ENCODE results near the gene SERPINB1.

SERPINB1 gene

GRCh38 chr6:2839982-2840748 lies 1.5 kb downstream of the SERPINB1 start:
- no peak overlapping the region for H3K4me3 ChIP-seq (ENCODE audit: low read depth, low read length)
- H3K9me3 ChIP-seq (ENCODE audit: control insufficient read depth, insufficient read depth, low read length), result no peaks in the 10 kb centered on the region
- H3K4me1 ChIP-seq (ENCODE audit: control insufficient read depth, insufficient read depth, low read length), result peaks cover 9% of the 10 kb centered on the region
- H3K27me3 ChIP-seq (ENCODE audit: control insufficient read depth, insufficient read depth, low read length), result no peaks in the 10 kb centered on the region
- H3K9ac ChIP-seq (ENCODE audit: low read depth, low read length), result no peak overlapping the region
- H3K36me3 ChIP-seq (ENCODE audit: control insufficient read depth, insufficient read depth, low read length), result no peaks in the 10 kb centered on the region

- Histone ChIP-seq H3K9me3 (ENCODE audit: control insufficient read depth, insufficient read depth, low read length) (no peaks in the 10 kb centered on the region), H3K27me3 (ENCODE audit: control insufficient read depth, insufficient read depth, low read length) (no peaks in the 10 kb centered on the region), H3K9ac (ENCODE audit: low read depth, low read length) (no peak overlapping the region), H3K4me3 (ENCODE audit: low read depth, low read length) (no peak overlapping the region), H3K36me3 (ENCODE audit: control insufficient read depth, insufficient read depth, low read length) (no peaks in the 10 kb centered on the region), H3K4me1 (ENCODE audit: control insufficient read depth, insufficient read depth, low read length) (peaks cover 9% of the 10 kb centered on the region)
These were observed 2.3 kb downstream of the SERPINB1 start for GRCh38 chr6:2839195-2839981.

GRCh38 chr6:2838251-2838650 lies 3.4 kb downstream of the SERPINB1 start:
- H3K27me3 ChIP-seq (ENCODE audit: control insufficient read depth, insufficient read depth, low read length), result no peaks in the 10 kb centered on the region
- H3K9ac ChIP-seq (ENCODE audit: low read depth, low read length), result no peak overlapping the region
- no peaks in the 10 kb centered on the region for H3K36me3 ChIP-seq (ENCODE audit: control insufficient read depth, insufficient read depth, low read length)
- H3K4me1 ChIP-seq (ENCODE audit: control insufficient read depth, insufficient read depth, low read length), result peaks cover 6% of the 10 kb centered on the region
- no peak overlapping the region for H3K4me3 ChIP-seq (ENCODE audit: low read depth, low read length)
- H3K9me3 ChIP-seq (ENCODE audit: control insufficient read depth, insufficient read depth, low read length), result no peaks in the 10 kb centered on the region

- Histone ChIP-seq H3K9ac (ENCODE audit: low read depth, low read length) (no peak overlapping the region), H3K27me3 (ENCODE audit: control insufficient read depth, insufficient read depth, low read length) (no peaks in the 10 kb centered on the region), H3K4me3 (ENCODE audit: low read depth, low read length) (no peak overlapping the region), H3K4me1 (ENCODE audit: control insufficient read depth, insufficient read depth, low read length) (no peaks in the 10 kb centered on the region), H3K36me3 (ENCODE audit: control insufficient read depth, insufficient read depth, low read length) (no peaks in the 10 kb centered on the region), H3K9me3 (ENCODE audit: control insufficient read depth, insufficient read depth, low read length) (no peaks in the 10 kb centered on the region)
These were observed 7.4 kb downstream of the SERPINB1 start for GRCh38 chr6:2834262-2834661.

GRCh38 chr6:2831392-2831791 lies 10.3 kb downstream of the SERPINB1 start:
- Histone ChIP-seq H3K4me3 (ENCODE audit: low read depth, low read length) (no peak overlapping the region), H3K9ac (ENCODE audit: low read depth, low read length) (no peak overlapping the region), H3K9me3 (ENCODE audit: control insufficient read depth, insufficient read depth, low read length) (no peaks in the 10 kb centered on the region), H3K27me3 (ENCODE audit: control insufficient read depth, insufficient read depth, low read length) (no peaks in the 10 kb centered on the region), H3K36me3 (ENCODE audit: control insufficient read depth, insufficient read depth, low read length) (no peaks in the 10 kb centered on the region), H3K4me1 (ENCODE audit: control insufficient read depth, insufficient read depth, low read length) (no peaks in the 10 kb centered on the region)

- no peaks in the 10 kb centered on the region for H3K4me1 ChIP-seq (ENCODE audit: control insufficient read depth, insufficient read depth, low read length)
- no peaks in the 10 kb centered on the region for H3K36me3 ChIP-seq (ENCODE audit: control insufficient read depth, insufficient read depth, low read length)
- no peaks in the 10 kb centered on the region for H3K27me3 ChIP-seq (ENCODE audit: control insufficient read depth, insufficient read depth, low read length)
- no peak overlapping the region for H3K9ac ChIP-seq (ENCODE audit: low read depth, low read length)
- H3K9me3 ChIP-seq (ENCODE audit: control insufficient read depth, insufficient read depth, low read length), result no peaks in the 10 kb centered on the region
- no peak overlapping the region for H3K4me3 ChIP-seq (ENCODE audit: low read depth, low read length)
These were observed 11.5 kb downstream of the SERPINB1 start for GRCh38 chr6:2830183-2830582.

GRCh38 chr6:2829253-2829652 lies 12.4 kb downstream of the SERPINB1 start:
- H3K4me3 ChIP-seq (ENCODE audit: low read depth, low read length), result no peak overlapping the region
- H3K9me3 ChIP-seq (ENCODE audit: control insufficient read depth, insufficient read depth, low read length), result no peaks in the 10 kb centered on the region
- no peak overlapping the region for H3K9ac ChIP-seq (ENCODE audit: low read depth, low read length)
- H3K4me1 ChIP-seq (ENCODE audit: control insufficient read depth, insufficient read depth, low read length), result no peaks in the 10 kb centered on the region
- H3K36me3 ChIP-seq (ENCODE audit: control insufficient read depth, insufficient read depth, low read length), result no peaks in the 10 kb centered on the region
- H3K27me3 ChIP-seq (ENCODE audit: control insufficient read depth, insufficient read depth, low read length), result no peaks in the 10 kb centered on the region

GRCh38 chr6:2828629-2829028 lies 13.0 kb downstream of the SERPINB1 start:
- no peak overlapping the region for H3K4me3 ChIP-seq (ENCODE audit: low read depth, low read length)
- no peak overlapping the region for H3K9ac ChIP-seq (ENCODE audit: low read depth, low read length)
- H3K9me3 ChIP-seq (ENCODE audit: control insufficient read depth, insufficient read depth, low read length), result no peaks in the 10 kb centered on the region
- no peaks in the 10 kb centered on the region for H3K27me3 ChIP-seq (ENCODE audit: control insufficient read depth, insufficient read depth, low read length)
- no peaks in the 10 kb centered on the region for H3K4me1 ChIP-seq (ENCODE audit: control insufficient read depth, insufficient read depth, low read length)
- H3K36me3 ChIP-seq (ENCODE audit: control insufficient read depth, insufficient read depth, low read length), result no peaks in the 10 kb centered on the region

- Histone ChIP-seq H3K36me3 (ENCODE audit: control insufficient read depth, insufficient read depth, low read length) (no peaks in the 10 kb centered on the region), H3K27me3 (ENCODE audit: control insufficient read depth, insufficient read depth, low read length) (no peaks in the 10 kb centered on the region), H3K4me3 (ENCODE audit: low read depth, low read length) (no peak overlapping the region), H3K9me3 (ENCODE audit: control insufficient read depth, insufficient read depth, low read length) (no peaks in the 10 kb centered on the region), H3K9ac (ENCODE audit: low read depth, low read length) (no peak overlapping the region), H3K4me1 (ENCODE audit: control insufficient read depth, insufficient read depth, low read length) (no peaks in the 10 kb centered on the region)
These were observed 14.5 kb downstream of the SERPINB1 start for GRCh38 chr6:2827142-2827541.

GRCh38 chr6:2826131-2826530 lies 15.5 kb downstream of the SERPINB1 start:
- Histone ChIP-seq H3K9ac (ENCODE audit: low read depth, low read length) (no peak overlapping the region), H3K4me3 (ENCODE audit: low read depth, low read length) (no peak overlapping the region), H3K9me3 (ENCODE audit: control insufficient read depth, insufficient read depth, low read length) (no peaks in the 10 kb centered on the region), H3K4me1 (ENCODE audit: control insufficient read depth, insufficient read depth, low read length) (no peaks in the 10 kb centered on the region), H3K27me3 (ENCODE audit: control insufficient read depth, insufficient read depth, low read length) (no peaks in the 10 kb centered on the region), H3K36me3 (ENCODE audit: control insufficient read depth, insufficient read depth, low read length) (no peaks in the 10 kb centered on the region)

DNA sequence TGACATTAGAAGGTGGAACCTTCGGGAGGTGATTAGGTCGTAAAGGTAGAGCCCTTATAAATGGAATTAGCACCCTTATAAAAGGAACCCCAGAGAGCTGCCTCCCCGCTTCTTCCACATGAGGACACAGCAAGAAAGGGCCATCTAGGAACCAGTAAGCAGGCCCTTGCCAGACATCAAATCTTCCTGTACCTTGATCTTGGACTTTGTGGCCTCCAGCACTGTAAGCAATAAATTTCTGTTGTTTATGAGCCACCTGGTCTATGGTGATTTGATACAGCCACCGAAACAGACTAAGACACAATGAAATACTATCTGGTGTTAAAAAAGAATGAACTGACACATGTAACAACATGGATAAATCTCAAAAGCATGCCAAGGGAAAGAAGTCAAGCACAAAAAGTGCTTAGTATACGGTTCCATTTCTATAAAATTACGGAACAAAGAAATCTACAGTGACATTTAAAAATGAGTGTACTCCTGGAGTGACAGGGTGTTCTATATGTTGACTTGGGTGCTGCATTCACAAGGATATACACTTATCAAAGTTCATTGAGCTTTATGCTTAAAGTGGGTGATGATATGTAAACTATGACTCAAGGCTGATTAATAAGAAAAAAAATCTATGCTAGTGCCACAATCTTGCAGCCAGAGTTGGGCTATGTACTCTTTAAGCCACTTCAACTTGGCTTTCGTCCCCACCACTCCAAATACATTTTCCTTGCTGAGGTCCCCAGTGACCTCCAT lies 18.4 kb downstream of the SERPINB1 start:
- H3K4me3 ChIP-seq (ENCODE audit: low read depth, low read length), result no peak overlapping the region

More for the DNA sequence above, 18.4 kb downstream of the SERPINB1 start:
- H3K9ac ChIP-seq (ENCODE audit: low read depth, low read length), result no peak overlapping the region
- H3K36me3 ChIP-seq (ENCODE audit: control insufficient read depth, insufficient read depth, low read length), result no peaks in the 10 kb centered on the region
- no peaks in the 10 kb centered on the region for H3K9me3 ChIP-seq (ENCODE audit: control insufficient read depth, insufficient read depth, low read length)
- H3K27me3 ChIP-seq (ENCODE audit: control insufficient read depth, insufficient read depth, low read length), result no peaks in the 10 kb centered on the region
- H3K4me1 ChIP-seq (ENCODE audit: control insufficient read depth, insufficient read depth, low read length), result no peaks in the 10 kb centered on the region

All from iPS-15b (cell line).